ENCODE measurements around the gene PBX3. TPM values are rescaled to one million over a fixed set of nuclear protein-coding genes. Genes with fewer than 3 reads are reported as not detected.

Gene PBX3
- total and polyA plus RNA-seq, 9 of the 15 experiments (the other 6 are each of a cell fraction or from before 2014, with no cell fraction given) = 0.14 to 5.8 (median 0.92) TPM

- Histone ChIP-seq H3K27me3 (ENCODE audit: control insufficient read depth in 2 of 2, insufficient read depth in 2 of 2, low read length in 2 of 2) (peaks cover 0 to 3% of the 10 kb centered on the region in 2 experiments; a peak in 2 of 5 replicates), H3K9me3 (replicated peaks; ENCODE audit: control insufficient read depth, insufficient read depth, low read depth, low read length) (no peaks in the 10 kb centered on the region), H3K4me1 (replicated peaks in 1 of 2; ENCODE audit: control insufficient read depth in 2 of 2, insufficient read depth in 2 of 2, low read length in 2 of 2) (no peaks in the 10 kb centered on the region), H2AFZ (ENCODE audit: low read depth, low read length) (no peak overlapping the region), H3K36me3 (ENCODE audit: control insufficient read depth, insufficient read depth, low read length) (no peaks in the 10 kb centered on the region), H4K20me1 (replicated peaks; ENCODE audit: control insufficient read depth, insufficient read depth, low read length) (no peaks in the 10 kb centered on the region), H3K9ac (ENCODE audit: insufficient read depth in 1 of 2, low read depth in 2 of 2, low read length in 2 of 2) (no peak overlapping the region), H3K27ac (ENCODE audit: extremely low read depth, low read depth, low read length) (no peak overlapping the region), H3K4me3 (no peak overlapping the region), H3K9me1 (ENCODE audit: control insufficient read depth, insufficient read depth, low read length) (no peaks in the 10 kb centered on the region), H3K79me2 (ENCODE audit: control insufficient read depth, insufficient read depth, low read length) (no peaks in the 10 kb centered on the region), H3K4me2 (ENCODE audit: insufficient read depth, low read length) (no peak overlapping the region)
- WGBS (ENCODE audit: insufficient coverage, low coverage, missing lambda C conversion rate) = 0% methylated on average over 1 of the region's 1 CpG
- FAIRE-seq (no peak), DNase-seq (ENCODE audit: extremely low read depth in 1 of 4, low spot score in 3 of 4) (no peak), ATAC-seq (no peak)
- ChIA-PET POLR2A (no interaction called here), CTCF (ENCODE audit: low intra/inter-chr PET ratio) (no interaction called here)
- no peak for TF ChIP-seq CBFB (CRISPR knock-in tag; IDR thresholded peaks at IDR 0.05)
- in situ Hi-C loops (cut with MboI) = no loop called here
- intact Hi-C loops (cut with micrococcal nuclease) = no loop called here
- no TSS peak for BruUV-seq (replicated peaks)
These were observed 68.4 kb downstream of the PBX3 start for GRCh38 chr9:125815568-125815967.

DNA sequence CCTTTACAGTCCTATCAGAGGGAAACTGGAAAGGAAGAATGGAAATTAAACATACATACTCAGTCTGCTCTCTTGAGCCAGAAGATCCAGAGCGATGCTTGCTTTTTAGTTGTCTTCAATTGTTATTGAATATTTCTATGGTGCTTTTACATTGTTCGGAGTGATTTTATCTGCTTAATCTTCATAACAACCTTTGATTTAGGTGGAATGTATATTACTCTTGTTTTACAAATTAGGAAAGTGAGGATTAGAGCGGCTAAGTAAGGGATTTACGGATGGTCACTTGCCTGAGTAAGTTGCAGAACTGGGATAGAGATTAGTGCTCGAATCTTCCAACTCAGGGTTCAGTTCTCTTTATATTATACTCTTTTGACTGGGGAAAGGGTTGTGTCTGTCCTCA is 69.1 kb downstream of the PBX3 start:
- no peaks in the 10 kb centered on the region for H4K20me1 ChIP-seq (replicated peaks; ENCODE audit: control insufficient read depth, insufficient read depth, low read length)
- no peaks in the 10 kb centered on the region for H3K9me1 ChIP-seq (ENCODE audit: control insufficient read depth, insufficient read depth, low read length)
- DNase-seq (ENCODE audit: extremely low read depth in 1 of 4, low spot score in 3 of 4) (no peak), ATAC-seq (no peak), FAIRE-seq (no peak)
- no peaks in the 10 kb centered on the region for H3K36me3 ChIP-seq (ENCODE audit: control insufficient read depth, insufficient read depth, low read length)
- no TSS peak for BruUV-seq (replicated peaks)
- no peak overlapping the region for H3K9ac ChIP-seq (ENCODE audit: insufficient read depth in 1 of 2, low read depth in 2 of 2, low read length in 2 of 2)
- H3K27ac ChIP-seq (ENCODE audit: extremely low read depth, low read depth, low read length) = no peak overlapping the region
- WGBS (ENCODE audit: insufficient coverage, low coverage, missing lambda C conversion rate) = 3% methylated on average over 5 of the region's 5 CpGs
- no peak overlapping the region for H2AFZ ChIP-seq (ENCODE audit: low read depth, low read length)
- peaks cover 0 to 3% of the 10 kb centered on the region in 2 experiments; a peak in 2 of 5 replicates for H3K27me3 ChIP-seq (ENCODE audit: control insufficient read depth in 2 of 2, insufficient read depth in 2 of 2, low read length in 2 of 2)
- no peak overlapping the region for H3K4me2 ChIP-seq (ENCODE audit: insufficient read depth, low read length)
- H3K79me2 ChIP-seq (ENCODE audit: control insufficient read depth, insufficient read depth, low read length) = no peaks in the 10 kb centered on the region
- in situ Hi-C loops (cut with MboI) (no loop called here), intact Hi-C loops (cut with micrococcal nuclease) (no loop called here)
- CTCF ChIA-PET (ENCODE audit: low intra/inter-chr PET ratio) = no interaction called here
- TF ChIP-seq GTF2E2 (tag; IDR thresholded peaks at IDR 0.05) = no peak
- no peak for TF ChIP-seq CBFB (CRISPR knock-in tag; IDR thresholded peaks at IDR 0.05)
- TF ChIP-seq KLF1 (tag; IDR thresholded peaks at IDR 0.05) = no peak
- no peak for TF ChIP-seq ZNF766 (CRISPR knock-in tag; conservative IDR thresholded peaks at IDR 0.05)
- no peak for TF ChIP-seq ZSCAN29 (IDR thresholded peaks at IDR 0.05)
- TF ChIP-seq ZNF212 (CRISPR knock-in tag; IDR thresholded peaks at IDR 0.05) = no peak
- TF ChIP-seq, protein P1, sequence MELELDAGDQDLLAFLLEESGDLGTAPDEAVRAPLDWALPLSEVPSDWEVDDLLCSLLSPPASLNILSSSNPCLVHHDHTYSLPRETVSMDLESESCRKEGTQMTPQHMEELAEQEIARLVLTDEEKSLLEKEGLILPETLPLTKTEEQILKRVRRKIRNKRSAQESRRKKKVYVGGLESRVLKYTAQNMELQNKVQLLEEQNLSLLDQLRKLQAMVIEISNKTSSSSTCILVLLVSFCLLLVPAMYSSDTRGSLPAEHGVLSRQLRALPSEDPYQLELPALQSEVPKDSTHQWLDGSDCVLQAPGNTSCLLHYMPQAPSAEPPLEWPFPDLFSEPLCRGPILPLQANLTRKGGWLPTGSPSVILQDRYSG (tag; conservative IDR thresholded peaks at IDR 0.05; ENCODE audit: low read depth) = no peak
- no peaks in the 10 kb centered on the region for H3K9me3 ChIP-seq (replicated peaks; ENCODE audit: control insufficient read depth, insufficient read depth, low read depth, low read length)
- POLR2A ChIA-PET = no interaction called here
- H3K4me3 ChIP-seq = no peak overlapping the region
- no peaks in the 10 kb centered on the region for H3K4me1 ChIP-seq (replicated peaks in 1 of 2; ENCODE audit: control insufficient read depth in 2 of 2, insufficient read depth in 2 of 2, low read length in 2 of 2)
